GM21381 (cell line): ENCODE data around the gene MSRB2.
A peak's percentile ranks its signal among the peaks of the same experiment; 100 is the strongest.
"Not testable (repeated sequence)": the region's sequence is repeated elsewhere in the genome, so short reads cannot be mapped to it uniquely, and the experiment has no call there.

Experiments used
- ATAC-seq: cut with Tn5 transposase; IDR thresholded peaks from one replicate; pipeline ENCODE4 v1.9.1; 2021; ENCODE audit warnings: mild to moderate bottlenecking, moderate library complexity; ENCODE audit not compliant: unreplicated experiment

MSRB2 gene

DNA sequence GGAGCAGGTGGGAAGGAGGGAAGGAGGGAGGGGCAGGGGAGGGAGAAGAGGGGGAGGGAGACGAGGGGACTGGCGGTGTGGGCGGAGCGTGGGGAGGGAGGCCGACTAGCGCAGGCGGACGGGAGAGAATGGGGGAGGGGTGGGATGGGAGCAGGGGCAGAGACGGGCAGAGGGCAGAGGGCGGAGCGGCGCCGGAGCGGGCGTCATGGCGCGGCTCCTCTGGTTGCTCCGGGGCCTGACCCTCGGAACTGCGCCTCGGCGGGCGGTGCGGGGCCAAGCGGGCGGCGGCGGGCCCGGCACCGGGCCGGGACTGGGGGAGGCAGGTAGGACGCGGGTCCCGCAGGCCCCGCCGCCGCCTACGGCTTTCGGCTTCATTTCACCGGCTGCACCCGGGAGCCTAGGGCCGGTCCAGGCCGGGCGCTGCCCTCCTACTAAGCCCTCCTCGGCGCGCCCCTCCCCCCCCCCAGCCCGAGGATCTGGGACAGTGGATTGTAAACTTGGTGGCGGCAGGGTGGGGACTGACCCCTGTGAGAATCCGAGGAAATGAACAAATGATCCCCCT is at the start of gene MSRB2:
Gene MSRB2 (plus strand): TSS at position 176 of the 562 bp plus-strand sequence. CDS start 30 bp downstream, at position 206.
- peak; percentile 77 for ATAC-seq

- ATAC-seq, result no peak
These were observed 49.4 kb upstream of the MSRB2 start for GRCh38 chr10:23046027-23046426.

DNA sequence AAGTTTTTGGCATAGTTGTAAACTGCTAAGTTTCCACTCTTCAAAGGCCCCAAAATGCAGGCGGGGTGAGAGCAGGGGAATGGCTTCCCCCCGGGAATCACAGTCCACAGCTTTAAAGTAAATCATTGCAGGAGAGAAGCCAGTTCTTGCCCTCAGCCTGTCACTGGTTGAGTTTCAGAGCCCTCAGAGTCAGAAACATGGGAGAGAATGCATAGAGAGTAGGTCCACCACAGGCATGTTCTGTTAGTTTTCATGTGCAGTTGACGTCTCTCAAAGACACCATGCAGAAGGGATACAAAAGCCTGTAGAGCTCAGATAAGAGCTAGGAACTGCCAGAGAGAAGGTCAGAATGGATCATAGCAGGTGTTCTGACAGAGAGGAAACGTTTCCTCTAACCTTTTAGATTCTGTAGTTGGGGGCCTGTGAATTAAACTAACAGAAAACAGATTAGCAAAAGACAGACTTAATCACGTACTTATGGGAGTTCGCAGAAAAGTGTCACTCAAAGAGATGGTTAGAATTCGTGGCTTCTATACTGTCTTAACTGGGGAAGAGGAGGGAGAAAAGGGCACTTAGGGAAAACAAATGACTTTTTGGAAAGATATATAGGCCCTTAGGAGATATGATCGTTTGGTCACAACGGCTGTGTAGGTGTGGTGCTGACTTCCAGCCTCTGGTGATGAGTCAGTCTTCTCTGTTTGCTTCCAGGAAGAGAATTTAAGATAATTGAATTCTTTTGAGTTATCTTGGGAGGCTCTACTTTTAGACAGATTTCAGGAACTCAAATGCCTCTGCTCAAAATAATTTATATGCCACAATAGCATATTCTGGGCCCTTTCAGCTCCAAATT is 48.0 kb upstream of the MSRB2 start:
- ATAC-seq, result no peak

GRCh38 chr10:23048191-23048590 is 47.2 kb upstream of the MSRB2 start:
- ATAC-seq, result no peak

DNA sequence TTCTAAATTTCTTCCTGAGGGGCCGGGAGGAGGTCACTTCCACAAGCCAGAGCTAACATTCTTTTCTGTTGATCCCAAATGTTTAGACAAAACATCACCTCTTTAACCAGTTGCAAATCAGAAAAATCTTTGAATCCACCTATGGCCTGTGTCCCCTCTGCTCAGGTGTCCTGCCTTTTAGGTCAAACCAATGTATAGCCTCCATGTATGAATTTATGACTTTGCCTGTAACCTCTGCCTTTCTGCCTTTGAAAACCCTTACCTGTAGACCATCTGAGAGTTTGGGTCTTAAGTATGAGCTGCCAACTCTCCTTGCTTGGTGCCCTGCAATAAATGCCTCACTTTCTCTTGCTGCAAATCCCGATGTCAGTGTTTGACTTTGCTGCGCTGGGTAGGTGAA is 44.1 kb upstream of the MSRB2 start:
- no peak for ATAC-seq

DNA sequence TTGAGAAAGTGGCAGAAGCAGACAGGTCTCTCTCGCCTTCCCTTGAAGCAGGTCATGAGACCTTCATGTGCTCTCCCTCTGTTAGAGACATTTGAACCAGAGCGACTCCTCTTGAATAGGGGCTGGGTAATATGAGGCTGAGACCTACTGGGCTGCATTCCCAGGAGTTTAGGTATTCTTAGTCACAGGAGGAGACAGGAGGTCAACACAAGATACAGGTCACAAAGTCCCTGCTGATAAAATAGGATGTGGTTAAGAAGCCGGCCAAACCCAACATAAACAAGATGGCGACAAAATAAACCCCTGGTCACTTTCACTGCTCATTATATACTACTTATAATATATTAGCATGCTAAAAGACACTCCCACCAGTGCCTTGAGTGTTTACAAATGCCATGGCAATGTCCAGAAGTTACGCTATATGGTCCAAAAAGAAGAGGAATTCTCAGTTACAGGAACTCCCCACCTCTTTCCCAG is 43.5 kb upstream of the MSRB2 start:
- no peak for ATAC-seq

DNA sequence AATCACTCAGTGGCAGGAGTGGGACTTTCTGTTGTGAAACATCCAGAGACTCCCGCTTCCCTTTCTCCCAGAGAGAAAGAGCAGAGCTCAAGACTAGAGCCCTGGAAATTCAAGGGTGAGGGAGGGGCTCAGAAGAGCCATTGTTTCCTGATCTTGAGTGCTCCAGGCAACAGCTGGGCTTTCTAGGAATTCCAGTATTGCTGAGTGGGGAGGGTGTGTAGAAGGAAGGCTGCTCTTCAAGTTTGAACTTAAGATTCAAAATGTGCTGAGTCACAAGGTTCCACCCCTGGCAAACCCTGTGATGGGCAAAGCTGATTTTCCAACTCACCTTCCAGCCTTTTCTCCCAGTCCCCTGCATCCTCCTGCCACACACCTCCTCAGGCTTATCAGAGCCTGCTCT is 42.3 kb upstream of the MSRB2 start:
- no peak for ATAC-seq

- no peak for ATAC-seq
These were observed 39.8 kb upstream of the MSRB2 start for GRCh38 chr10:23055424-23056185.

GRCh38 chr10:23056186-23056579 is 39.2 kb upstream of the MSRB2 start:
- no peak for ATAC-seq

GRCh38 chr10:23058366-23058765 is 37.0 kb upstream of the MSRB2 start:
- ATAC-seq, result no peak

DNA sequence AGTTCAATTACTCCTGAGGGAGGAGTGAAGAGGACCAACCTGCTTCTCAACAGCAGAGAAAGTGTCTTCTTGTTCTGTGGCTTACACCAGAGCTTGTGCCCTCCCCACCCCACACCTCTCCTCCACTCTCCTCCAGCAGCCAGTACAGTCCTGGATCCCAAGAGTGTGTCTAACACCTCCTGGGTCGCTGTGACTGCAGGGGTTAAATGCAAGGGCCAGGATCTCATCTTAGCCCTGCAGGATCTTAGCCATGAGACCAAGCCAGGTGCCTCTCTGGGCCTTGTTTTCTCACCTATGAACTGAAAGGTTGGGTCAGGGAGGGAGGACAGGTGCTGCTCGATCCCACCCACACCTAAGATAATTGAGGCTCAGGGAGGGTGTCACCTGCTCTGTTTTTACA is 34.5 kb upstream of the MSRB2 start:
- ATAC-seq, result no peak

DNA sequence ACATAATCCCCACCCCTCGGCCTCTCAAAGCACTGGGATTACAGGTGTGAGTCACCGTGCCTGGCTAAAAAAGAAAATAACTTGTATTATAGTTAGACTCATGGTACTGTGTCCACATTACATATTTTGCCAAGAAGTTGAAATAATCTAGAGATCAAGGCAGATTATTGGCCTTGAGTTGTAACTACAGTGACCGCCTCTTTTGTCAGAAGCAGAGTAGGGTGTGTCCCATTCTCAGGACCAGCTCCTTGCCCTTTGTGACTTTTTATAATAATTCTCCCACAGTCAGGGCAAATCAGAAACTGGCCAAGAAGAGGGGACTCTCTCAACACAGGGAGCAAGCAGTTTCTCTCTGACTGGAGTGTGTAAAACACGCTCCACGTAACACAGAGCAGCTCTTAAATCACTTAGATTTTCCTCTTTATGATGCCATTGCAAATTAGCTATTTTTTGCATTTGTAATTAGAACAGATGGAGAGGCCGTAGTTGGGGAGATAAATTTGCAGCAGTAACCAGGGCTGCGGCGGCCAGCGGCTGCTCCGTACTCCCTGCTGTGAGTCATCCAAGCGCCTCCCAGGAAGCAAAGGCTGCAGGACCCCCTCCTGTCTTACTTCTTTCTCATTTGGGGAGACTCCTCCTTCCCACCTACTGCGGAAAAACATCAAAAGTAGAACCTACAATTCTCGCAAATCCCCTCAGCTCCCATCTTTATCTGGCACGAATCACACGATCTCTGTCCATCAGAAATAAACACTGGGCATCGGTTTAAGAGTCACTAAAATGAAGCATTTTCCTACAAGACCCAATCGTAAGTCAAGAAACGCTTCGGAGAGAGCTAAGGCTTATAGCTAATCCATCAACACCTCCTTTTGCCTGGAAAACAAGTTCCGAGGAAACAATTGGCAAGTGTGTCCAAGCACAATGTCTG is 32.1 kb upstream of the MSRB2 start:
- no peak for ATAC-seq

- no peak for ATAC-seq
These were observed 31.2 kb upstream of the MSRB2 start for GRCh38 chr10:23063973-23064812.

DNA sequence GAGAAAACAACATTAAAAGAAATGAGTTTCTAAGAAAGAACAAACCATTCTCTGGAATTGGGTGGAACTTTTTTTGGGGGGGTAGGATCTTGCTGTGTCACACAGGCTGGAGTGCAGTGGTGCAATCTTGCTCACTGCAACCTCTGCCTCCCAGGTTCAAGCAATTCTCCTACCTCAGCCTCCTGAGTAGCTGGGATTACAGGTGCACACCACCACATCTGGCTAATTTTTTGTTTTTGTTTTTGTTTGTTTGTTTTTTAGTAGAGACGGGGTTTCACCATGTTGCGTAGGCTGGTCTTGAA is 30.6 kb upstream of the MSRB2 start:
- not testable (repeated sequence) for ATAC-seq

DNA sequence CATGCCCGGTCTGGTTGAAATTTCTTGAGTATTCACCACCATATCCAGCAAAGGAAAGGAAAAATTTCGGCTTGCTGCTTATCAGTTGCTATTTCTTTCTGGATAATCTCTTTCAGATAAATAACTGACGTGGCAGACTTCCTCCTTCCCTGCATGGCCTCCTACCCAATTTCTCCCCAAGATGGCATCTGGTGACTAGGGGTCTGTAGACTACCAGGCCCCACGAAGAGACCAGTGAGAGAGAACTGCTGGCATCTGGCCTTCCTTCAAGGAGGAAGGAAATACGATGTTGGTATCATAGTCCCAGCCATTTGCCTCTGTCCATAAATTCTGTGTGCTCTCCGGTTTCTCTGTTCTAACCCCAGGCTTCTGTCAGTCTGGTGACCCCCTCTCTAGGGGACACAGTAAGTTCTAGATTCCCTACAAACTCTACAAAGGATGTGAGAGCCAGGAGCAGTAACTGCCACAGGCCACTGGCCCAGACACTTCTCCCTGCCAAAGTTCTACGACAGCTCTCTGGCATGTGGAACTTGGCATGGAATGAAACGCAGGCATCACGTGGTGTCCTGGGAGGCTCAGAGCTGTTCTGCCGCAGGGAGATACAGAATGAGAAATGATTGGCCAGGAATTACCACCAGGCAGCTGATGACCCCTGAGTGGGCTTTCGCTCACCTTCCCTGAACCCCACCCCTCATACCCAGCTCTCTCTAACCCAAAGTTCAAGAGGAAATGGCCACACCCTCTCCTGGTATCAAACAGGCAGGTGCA is 30.0 kb upstream of the MSRB2 start:
- no peak for ATAC-seq

DNA sequence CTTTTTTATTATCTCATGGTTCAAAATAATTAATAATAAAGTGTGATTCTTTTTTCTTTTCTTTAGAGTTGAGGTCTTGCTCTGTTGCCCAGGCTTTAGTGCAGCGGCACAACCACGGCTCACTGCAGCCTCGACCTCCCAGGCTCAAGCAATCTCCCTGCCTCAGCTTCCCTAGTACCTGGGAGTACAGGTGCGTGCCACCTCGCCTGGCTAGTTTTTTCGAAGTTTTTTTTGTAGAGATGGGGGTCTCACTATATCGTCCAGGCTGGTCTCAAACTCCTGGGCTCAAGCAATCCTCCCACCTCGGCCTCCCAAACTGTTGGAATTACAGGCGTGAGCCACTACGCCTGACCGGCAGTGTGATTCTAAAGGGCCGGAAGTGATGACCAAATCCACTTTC is 28.0 kb upstream of the MSRB2 start:
- no peak for ATAC-seq

GRCh38 chr10:23067939-23068775 is 27.2 kb upstream of the MSRB2 start:
- ATAC-seq, result peak; percentile 44
